ENCODE results near the gene BEST3. TPM values are rescaled to one million over a fixed set of nuclear protein-coding genes. Genes with fewer than 3 reads are reported as not detected.

Gene BEST3
- total and polyA plus RNA-seq, 2 of the 4 experiments (the other 2 are of a cell fraction) = under 0.01 to 0.07 TPM

GRCh38 chr12:69738351-69739286 is 39.5 kb upstream of the BEST3 start, which contains the start of gene RAB3IP (continued):
- TF ChIP-seq ELK1 (IDR thresholded peaks at IDR 0.05; ENCODE audit: borderline replicate concordance, low read depth, low read length) = no peak

- H3K36me3 ChIP-seq (ENCODE audit: control insufficient read depth, insufficient read depth, low read length) = no peaks in the 10 kb centered on the region
- BruUV-seq (replicated peaks) = no TSS peak
- H2AK9ac ChIP-seq (replicated peaks; ENCODE audit: low read depth, low read length, poor library complexity) = no peak overlapping the region
- no peak overlapping the region for H3K9ac ChIP-seq (ENCODE audit: low read depth, low read length)
- no peak overlapping the region for H2AFZ ChIP-seq (replicated peaks; ENCODE audit: low read length, poor library complexity)
- intact Hi-C loops (cut with micrococcal nuclease) = loop anchor here (10.0 kb wide), 2 partner anchors 129 to 379 kb away; partner anchors contain the start of gene YEATS4
- no CpG with 5 or more reads among the region's 1 CpG for WGBS, 2 experiments (ENCODE audit: extremely low coverage in 2 of 2, insufficient read length in 1 of 2)
- no peak overlapping the region for H3K4me2 ChIP-seq (ENCODE audit: low read depth, low read length)
- DNase-seq = no peak
- no peaks in the 10 kb centered on the region for H3K4me1 ChIP-seq (ENCODE audit: control insufficient read depth, insufficient read depth, low read length)
- no peak overlapping the region for H2BK120ac ChIP-seq (ENCODE audit: low read depth, low read length)
- H2BK15ac ChIP-seq (ENCODE audit: low read depth, low read length) = no peak overlapping the region
- CTCF ChIA-PET = no interaction called here
- H3K4me3 ChIP-seq (ENCODE audit: insufficient read depth, low read depth, low read length) = no peak overlapping the region
- dilution Hi-C loops (cut with HindIII; ENCODE audit: low sequenced_read_pairs, unreplicated experiment) = no loop called here
- peaks cover 4% of the 10 kb centered on the region; the same call in 1 of the 2 replicates for H3K27me3 ChIP-seq (ENCODE audit: control insufficient read depth, insufficient read depth, low read length)
- H3K79me1 ChIP-seq (ENCODE audit: low read depth in 1 of 2, low read length in 2 of 2) = no peaks in the 10 kb centered on the region
- H2BK20ac ChIP-seq (ENCODE audit: low read depth, low read length) = no peak overlapping the region
- H4K8ac ChIP-seq (ENCODE audit: low read depth in 2 of 2, low read length in 2 of 2) = no peak overlapping the region
- H2BK5ac ChIP-seq (ENCODE audit: low read depth, low read length, poor library complexity, severe bottlenecking) = no peak overlapping the region
- no peak overlapping the region for H3K27ac ChIP-seq (ENCODE audit: insufficient read depth, low read length)
- no peaks in the 10 kb centered on the region for H3K9me1 ChIP-seq (ENCODE audit: insufficient read depth, low read length)
- H4K91ac ChIP-seq (ENCODE audit: insufficient read depth, low read depth, low read length) = no peak overlapping the region
- no peak for ATAC-seq (ENCODE audit: low read depth)
- H4K20me1 ChIP-seq (ENCODE audit: insufficient read depth, low read length) = no peaks in the 10 kb centered on the region
- no peak overlapping the region for H2AK5ac ChIP-seq (ENCODE audit: low read depth, low read length)
- no peak overlapping the region for H3K4ac ChIP-seq (ENCODE audit: low read depth, low read length)
- no peak overlapping the region for H3K56ac ChIP-seq (ENCODE audit: extremely low read depth, insufficient read depth, low read length)
- H3K18ac ChIP-seq (ENCODE audit: low read depth, low read length) = no peak overlapping the region
- in situ Hi-C loops (cut with MboI; ENCODE audit: low sequenced_read_pairs) = loop anchor here (25.0 kb wide), 1 partner anchor 396 kb away; the partner anchor contains the start of gene LYZ
- H4K5ac ChIP-seq (ENCODE audit: low read depth, low read length) = no peak overlapping the region
- POLR2A ChIA-PET (ENCODE audit: unreplicated experiment) = no interaction called here
- no peak overlapping the region for H3K23ac ChIP-seq (ENCODE audit: low read depth, low read length)
- H3K9me3 ChIP-seq (ENCODE audit: control insufficient read depth, insufficient read depth, low read length) = no peaks in the 10 kb centered on the region
- H3K14ac ChIP-seq (replicated peaks; ENCODE audit: low read depth, low read length) = no peak overlapping the region
- no peak for TF ChIP-seq MAFK (IDR thresholded peaks at IDR 0.05; ENCODE audit: low read depth, low read length)
- TF ChIP-seq USF2 (IDR thresholded peaks at IDR 0.05; ENCODE audit: low read depth, low read length) = no peak
- no peak for TF ChIP-seq SMC3 (IDR thresholded peaks at IDR 0.05; ENCODE audit: low read depth, low read length)
- TF ChIP-seq RFX5 (IDR thresholded peaks at IDR 0.05; ENCODE audit: low read depth, low read length) = no peak
- no peak for TF ChIP-seq RAD21 (IDR thresholded peaks at IDR 0.05; ENCODE audit: low read length)
- TF ChIP-seq ELK1 (IDR thresholded peaks at IDR 0.05; ENCODE audit: borderline replicate concordance, low read depth, low read length) = no peak
- no peak for TF ChIP-seq CHD1 (IDR thresholded peaks at IDR 0.05; ENCODE audit: low read depth, low read length)
- no peak for TF ChIP-seq CTCF (conservative IDR thresholded peaks at IDR 0.05; ENCODE audit: low read depth, low read length)
- TF ChIP-seq BHLHE40 (IDR thresholded peaks at IDR 0.05; ENCODE audit: low read depth, low read length) = no peak
Observed at GRCh38 chr12:69733638-69734037, 34.5 kb upstream of the BEST3 start.

Data from IMR-90 (cell line).